H1 (cell line): Measurements from ENCODE around the gene SH3D19. TPM values are rescaled to one million over a fixed set of nuclear protein-coding genes. Genes with fewer than 3 reads are reported as not detected.

Source experiments
- CTCF ChIA-PET: fragments of 300-600 bp; sonication (Branson Sonifier 250); formaldehyde crosslinking; loops from one replicate; lab custom pipeline; 2021; ENCODE audit not compliant: partially characterized antibody; lab: Charles Lee
- POLR2A ChIA-PET: fragments of 300-600 bp; sonication (Branson Sonifier 250); formaldehyde crosslinking; loops from one replicate; lab custom pipeline; 2021; ENCODE audit warnings: inconsistent platforms; ENCODE audit not compliant: partially characterized antibody; lab: Charles Lee
- DNase-seq, 2 experiments: peaks; one replicate each; pipeline versions ENCODE4 v3.0.0 to v3.0.0-alpha.2; 2010 to 2022; ENCODE audit warnings: low spot score in 2 of 2, low read depth in 1 of 2, mixed read lengths in 1 of 2
- FAIRE-seq: peaks from 2 replicates; lab custom pipeline; 2011; peaks lifted over from hg19 to GRCh38; lab: Jason Lieb, UNC
- H2AFZ ChIP-seq: 2 replicates; pipeline ENCODE4 v1.8.1; 2012; ENCODE audit warnings: low read length, inconsistent platforms
- H2AK5ac ChIP-seq: 2 replicates; pipeline ENCODE4 v1.6.1; 2013; ENCODE audit warnings: low read depth, low read length
- H2BK120ac ChIP-seq: replicated peaks from 2 replicates; pipeline ENCODE3; 2013; ENCODE audit warnings: low read depth, low read length, inconsistent platforms
- H2BK12ac ChIP-seq: 2 replicates; pipeline ENCODE4 v1.6.1; 2013; ENCODE audit warnings: low read depth, low read length
- H2BK15ac ChIP-seq: 2 replicates; pipeline ENCODE4 v1.6.1; 2013; ENCODE audit warnings: low read length
- H2BK20ac ChIP-seq: 2 replicates; pipeline ENCODE4 v1.6.1; 2013; ENCODE audit warnings: low read length
- H2BK5ac ChIP-seq: 2 replicates; pipeline ENCODE4 v1.6.1; 2013; ENCODE audit warnings: low read depth, low read length
- H3K14ac ChIP-seq: 2 replicates; pipeline ENCODE4 v1.6.1; 2013; ENCODE audit warnings: inconsistent platforms; ENCODE audit not compliant: insufficient read length
- H3K18ac ChIP-seq: 2 replicates; pipeline ENCODE4 v1.6.1; 2013; ENCODE audit warnings: low read length; ENCODE audit errors: extremely low read depth
- H3K23ac ChIP-seq: 2 replicates; pipeline ENCODE4 v1.6.1; 2013; ENCODE audit warnings: inconsistent platforms; ENCODE audit not compliant: insufficient read length
- H3K23me2 ChIP-seq: 2 replicates; pipeline ENCODE4 v1.6.1; 2013; ENCODE audit warnings: low read depth, low read length
- H3K27ac ChIP-seq: 2 replicates; pipeline ENCODE4 v1.6.1; 2011; ENCODE audit warnings: low read depth, low read length, inconsistent platforms
- H3K27me3 ChIP-seq, 4 experiments: replicated peaks in 1 of 4; 1 replicate in 1 of 4; 2 replicates in 3 of 4; pipeline versions ENCODE4 v1.6.1 to v1.8.1; 2011 to 2013; ENCODE audit warnings: low read length in 3 of 4, mild to moderate bottlenecking in 3 of 4, inconsistent platforms in 2 of 4, mixed read lengths in 2 of 4, moderate library complexity in 1 of 4; ENCODE audit not compliant: control insufficient read depth in 3 of 4, insufficient read depth in 3 of 4; ENCODE audit errors: extremely low read depth in 1 of 4
- H3K36me3 ChIP-seq, 4 experiments: 2 replicates each; pipeline versions ENCODE4 v1.6.1 to v1.8.1; 2011 to 2013; ENCODE audit warnings: mild to moderate bottlenecking in 4 of 4, low read length in 3 of 4, moderate library complexity in 2 of 4, control low read depth in 1 of 4, inconsistent platforms in 1 of 4; ENCODE audit not compliant: insufficient read depth in 4 of 4, control insufficient read depth in 2 of 4
- H3K4ac ChIP-seq: replicated peaks from 2 replicates; pipeline ENCODE3; 2013; ENCODE audit warnings: low read length, low read depth, mixed read lengths, inconsistent platforms; ENCODE audit not compliant: insufficient read length
- H3K4me1 ChIP-seq, 4 experiments: replicated peaks in 1 of 4; 1 replicate in 1 of 4; 2 replicates in 3 of 4; pipeline versions ENCODE4 v1.6.1 to v1.8.1; 2011 to 2013; ENCODE audit warnings: low read length in 3 of 4, inconsistent platforms in 2 of 4, mixed read lengths in 1 of 4; ENCODE audit not compliant: insufficient read depth in 4 of 4, control insufficient read depth in 3 of 4
- H3K4me2 ChIP-seq, 2 experiments: 2 replicates each; pipeline versions ENCODE4 v1.6.1 to v1.8.1; 2011 to 2013; ENCODE audit warnings: low read depth in 2 of 2, low read length in 2 of 2, control low read depth in 1 of 2, inconsistent platforms in 1 of 2, mild to moderate bottlenecking in 1 of 2; ENCODE audit not compliant: insufficient read depth in 1 of 2
- H3K4me3 ChIP-seq, 4 experiments: fragments of 200-600, 300-600 bp in 1 of 4; sonication (generic), shearing (Covaris generic), sonication (Bioruptor Twin) in 1 of 4; 2 replicates each; pipeline versions ENCODE4 v1.5.1 to v1.8.1; 2011 to 2016; ENCODE audit warnings: low read length in 4 of 4, low read depth in 3 of 4, control low read depth in 2 of 4, inconsistent platforms in 2 of 4, mild to moderate bottlenecking in 2 of 4, mixed read lengths in 1 of 4, moderate library complexity in 1 of 4; ENCODE audit not compliant: insufficient read depth in 2 of 4; ENCODE audit errors: extremely low read depth in 1 of 4
- H3K56ac ChIP-seq: replicated peaks from 2 replicates; pipeline ENCODE3; 2013; ENCODE audit warnings: low read depth, mild to moderate bottlenecking, mixed read lengths, low read length, inconsistent platforms; ENCODE audit not compliant: insufficient read length
- H3K79me1 ChIP-seq: 2 replicates; pipeline ENCODE4 v1.6.1; 2013; ENCODE audit warnings: low read depth, low read length, control low read depth
- H3K79me2 ChIP-seq, 2 experiments: 2 replicates each; pipeline versions ENCODE4 v1.6.1 to v1.8.1; 2012 to 2013; ENCODE audit warnings: low read length in 2 of 2, mild to moderate bottlenecking in 2 of 2, inconsistent platforms in 1 of 2; ENCODE audit not compliant: insufficient read depth in 2 of 2, control insufficient read depth in 1 of 2
- H3K9ac ChIP-seq, 4 experiments: replicated peaks in 1 of 4; 1 replicate in 1 of 4; 2 replicates in 3 of 4; pipeline versions ENCODE4 v1.6.1 to v1.8.1; 2011 to 2013; ENCODE audit warnings: low read depth in 3 of 4, low read length in 3 of 4, control low read depth in 2 of 4, mild to moderate bottlenecking in 2 of 4, moderate library complexity in 2 of 4, inconsistent platforms in 1 of 4; ENCODE audit errors: extremely low read depth in 1 of 4
- H3K9me3 ChIP-seq, 2 experiments: 2 replicates each; pipeline versions ENCODE4 v1.6.1 to v1.8.1; 2012 to 2013; ENCODE audit warnings: mild to moderate bottlenecking in 2 of 2, moderate library complexity in 2 of 2, control low read depth in 1 of 2, inconsistent platforms in 1 of 2, low read depth in 1 of 2, low read length in 1 of 2, mixed read lengths in 1 of 2; ENCODE audit not compliant: insufficient read depth in 2 of 2
- H4K20me1 ChIP-seq, 2 experiments: replicated peaks in 1 of 2; 2 replicates each; pipeline versions ENCODE3 to v1.8.1; 2011 to 2013; ENCODE audit warnings: inconsistent platforms in 2 of 2, low read length in 2 of 2, mild to moderate bottlenecking in 1 of 2; ENCODE audit not compliant: insufficient read depth in 2 of 2, control insufficient read depth in 1 of 2
- H4K5ac ChIP-seq: 2 replicates; pipeline ENCODE4 v1.6.1; 2013; ENCODE audit warnings: low read length, low read depth, mixed read lengths, inconsistent platforms; ENCODE audit not compliant: insufficient read length
- H4K8ac ChIP-seq: 2 replicates; pipeline ENCODE4 v1.8.0; 2013; ENCODE audit warnings: mild to moderate bottlenecking, moderate library complexity, low read length, inconsistent platforms; ENCODE audit not compliant: insufficient read depth; ENCODE audit errors: extremely low read depth
- H4K91ac ChIP-seq: replicated peaks from 2 replicates; pipeline ENCODE3; 2013; ENCODE audit warnings: low read length, mixed read lengths, inconsistent platforms; ENCODE audit not compliant: insufficient read length
- ATF3 ChIP-seq: IDR thresholded peaks from 2 replicates; pipeline ENCODE4 v1.6.1; 2011; ENCODE audit warnings: low read depth, mild to moderate bottlenecking, low read length; ENCODE audit not compliant: insufficient read depth
- CEBPB ChIP-seq: IDR thresholded peaks from 2 replicates; pipeline ENCODE4 v1.6.1; 2012; ENCODE audit warnings: low read depth, low read length
- CHD2 ChIP-seq: IDR thresholded peaks from 2 replicates; pipeline ENCODE4 v1.6.1; 2012; ENCODE audit warnings: low read length, improper control_type of control experiment
- E2F6 ChIP-seq: IDR thresholded peaks from 2 replicates; pipeline ENCODE4 v1.6.1; 2012; ENCODE audit warnings: inconsistent platforms
- HDAC6 ChIP-seq: IDR thresholded peaks from one replicate; pipeline ENCODE4 v1.7.1; 2012; ENCODE audit warnings: low read depth, mild to moderate bottlenecking, inconsistent platforms, low read length, moderate library complexity
- RFX5 ChIP-seq: IDR thresholded peaks from 2 replicates; pipeline ENCODE4 v1.6.1; 2011; ENCODE audit warnings: low read depth, low read length, improper control_type of control experiment, borderline replicate concordance
- SRF ChIP-seq: IDR thresholded peaks from 2 replicates; pipeline ENCODE4 v1.6.1; 2011; ENCODE audit warnings: mild to moderate bottlenecking, low read depth, low read length, moderate library complexity
- TAF1 ChIP-seq: IDR thresholded peaks from 2 replicates; pipeline ENCODE4 v1.6.1; 2011; ENCODE audit warnings: mild to moderate bottlenecking, low read depth, low read length
- TAF7 ChIP-seq: optimal IDR thresholded peaks from 2 replicates; pipeline ENCODE3; 2011; ENCODE audit warnings: low read depth, mild to moderate bottlenecking, inconsistent platforms, low read length, moderate library complexity, borderline replicate concordance
- USF2 ChIP-seq: IDR thresholded peaks from 2 replicates; pipeline ENCODE4 v1.6.1; 2011; ENCODE audit warnings: low read length, improper control_type of control experiment
- YY1 ChIP-seq: IDR thresholded peaks from 2 replicates; pipeline ENCODE4 v1.6.1; 2011; ENCODE audit warnings: low read depth, mild to moderate bottlenecking, low read length
- whole genome bisulfite sequencing, 2 experiments: shearing (Covaris generic) in 1 of 2; methylation state at CpG; one replicate each; pipeline versions ENCODE4 v1.1.6 to v1.1.7; 2013 to 2015; ENCODE audit warnings: low lambda C conversion rate in 2 of 2, mixed read lengths in 2 of 2, inconsistent platforms in 1 of 2, low coverage in 1 of 2, missing lambda C conversion rate in 1 of 2; ENCODE audit not compliant: insufficient replicate concordance in 2 of 2, insufficient coverage in 1 of 2, insufficient read length in 1 of 2; ENCODE audit errors: extremely low coverage in 1 of 2, missing lambda C conversion rate in 1 of 2; 5-methylcytosine and 5-hydroxymethylcytosine counted together
- polyA plus RNA-seq, 7 experiments: library from polyadenylated mRNA; depleted of rRNA in 3 of 7; stranded (reverse) in 5 of 7; unstranded in 2 of 7; fragments of >200 nt in 5 of 7; fragments of 200-250 nt in 2 of 7; gene quantifications; 1 replicate in 5 of 7; 2 replicates in 1 of 7; 4 replicates in 1 of 7; pipeline versions ENCODE4 v1.2.1 to v1.2.3, GENCODE V29; 2011 to 2013; ENCODE audit warnings: missing spikeins in 2 of 7, mixed read lengths in 2 of 7
- total RNA-seq: library from RNA; stranded (reverse); fragmentation: NEBNext Ultra II Directional; extraction: Animal tissue kit (Norgen Biotek cat#: 25700); gene quantifications from 2 replicates; pipeline ENCODE4 v1.2.1, GENCODE V29; 2021

Gene SH3D19
- total and polyA plus RNA-seq, 2 of the 8 experiments (the other 6 are each of a cell fraction or from before 2014, with no cell fraction given), result 11.7 to 51.3 TPM

GRCh38 chr4:151347490-151348235 lies 22.3 kb upstream of the SH3D19 start:
- no peak overlapping the region for H4K8ac ChIP-seq
- DNase-seq (no peak), FAIRE-seq (no peak)
- no peak overlapping the region for H2BK20ac ChIP-seq
- H3K56ac ChIP-seq, result no peak overlapping the region
- ChIA-PET CTCF (interaction anchor here (0.7 to 1.2 kb wide), 2 partner anchors 12 to 68 kb away, joined by 3 read pairs; no protein-coding TSS in a partner anchor), POLR2A (interaction anchor here (0.6 to 2.0 kb wide), 2 partner anchors 23 to 24 kb away, joined by 4 to 5 read pairs; partner anchors contain the start of gene SH3D19)
- no peak overlapping the region for H4K5ac ChIP-seq
- H2BK120ac ChIP-seq, result no peak overlapping the region
- H3K14ac ChIP-seq, result no peak overlapping the region
- H3K23me2 ChIP-seq, result no peaks in the 10 kb centered on the region
- no peaks in the 10 kb centered on the region; a peak in 1 of 7 replicates for H3K4me1 ChIP-seq
- WGBS, 2 experiments, result 82% methylated on average over 9 of the region's 9 CpGs; no CpG with 5 or more reads in 1 of the 2 experiments
- no peak overlapping the region for H3K4me2 ChIP-seq
- H3K36me3 ChIP-seq, result no peaks in the 10 kb centered on the region
- no peaks in the 10 kb centered on the region for H3K79me1 ChIP-seq
- no peaks in the 10 kb centered on the region for H3K27me3 ChIP-seq
- no peaks in the 10 kb centered on the region for H3K9me3 ChIP-seq
- H2AK5ac ChIP-seq, result no peak overlapping the region
- H4K20me1 ChIP-seq, result no peaks in the 10 kb centered on the region
- H2BK12ac ChIP-seq, result no peak overlapping the region
- no peak overlapping the region for H4K91ac ChIP-seq
- no peaks in the 10 kb centered on the region for H3K79me2 ChIP-seq
- H2BK15ac ChIP-seq, result no peak overlapping the region
- H3K4me3 ChIP-seq, result no peak overlapping the region
- no peak overlapping the region for H3K27ac ChIP-seq
- H2AFZ ChIP-seq, result no peak overlapping the region
- no peak overlapping the region for H3K9ac ChIP-seq
- H3K18ac ChIP-seq, result no peak overlapping the region
- no peak overlapping the region for H3K4ac ChIP-seq
- no peak overlapping the region for H2BK5ac ChIP-seq
- H3K23ac ChIP-seq, result no peak overlapping the region
- TF ChIP-seq E2F6 (no peak), ATF3 (no peak), SRF (no peak), USF2 (no peak), RFX5 (no peak), YY1 (no peak), CHD2 (no peak), TAF7 (no peak), HDAC6 (no peak), TAF1 (no peak), CEBPB (no peak)
